ENCODE measurements around the gene MEF2B.

MEF2B gene

GRCh38 chr19:19165396-19165795 lies 4.7 kb downstream of the MEF2B start:
- ATAC-seq (ENCODE audit: insufficient read depth, low read depth) (no peak), DNase-seq (no peak)
- Histone ChIP-seq H4K20me1 (ENCODE audit: insufficient read depth, low read length) (no peaks in the 10 kb centered on the region), H3K4me3 (ENCODE audit: low read depth in 1 of 2, low read length in 2 of 2) (no peak overlapping the region), H3K9ac (ENCODE audit: low read depth, low read length) (no peak overlapping the region), H3K27me3 (ENCODE audit: insufficient read depth, low read length, poor library complexity) (no peaks in the 10 kb centered on the region), H2AFZ (ENCODE audit: low read depth, low read length) (no peak overlapping the region), H3K4me1 (ENCODE audit: insufficient read depth, low read length) (no peaks in the 10 kb centered on the region), H3K36me3 (ENCODE audit: insufficient read depth, low read length) (no peaks in the 10 kb centered on the region), H3K9me3 (ENCODE audit: insufficient read depth, low read length, severe bottlenecking) (no peaks in the 10 kb centered on the region), H3K4me2 (ENCODE audit: insufficient read depth, low read length) (no peak overlapping the region), H3K79me2 (ENCODE audit: insufficient read depth, low read length) (no peaks in the 10 kb centered on the region), H3K27ac (ENCODE audit: low read length) (no peak overlapping the region)
- TF ChIP-seq EZH2 (IDR thresholded peaks at IDR 0.05; ENCODE audit: borderline replicate concordance, low read depth, low read length, severe bottlenecking): no peak
- no peak for TF ChIP-seq CTCF (IDR thresholded peaks at IDR 0.05; ENCODE audit: borderline replicate concordance, extremely low read depth, low read length, poor library complexity, severe bottlenecking)

GRCh38 chr19:19162495-19162894 lies 7.6 kb downstream of the MEF2B start:
- H4K20me1 ChIP-seq (ENCODE audit: insufficient read depth, low read length): no peaks in the 10 kb centered on the region
- H3K9me3 ChIP-seq (ENCODE audit: insufficient read depth, low read length, severe bottlenecking): no peaks in the 10 kb centered on the region
- H2AFZ ChIP-seq (ENCODE audit: low read depth, low read length): no peak overlapping the region
- TF ChIP-seq EZH2 (IDR thresholded peaks at IDR 0.05; ENCODE audit: borderline replicate concordance, low read depth, low read length, severe bottlenecking) (no peak), CTCF (IDR thresholded peaks at IDR 0.05; ENCODE audit: borderline replicate concordance, extremely low read depth, low read length, poor library complexity, severe bottlenecking) (no peak)
- no peak for ATAC-seq (ENCODE audit: insufficient read depth, low read depth)
- H3K36me3 ChIP-seq (ENCODE audit: insufficient read depth, low read length): peaks cover 4% of the 10 kb centered on the region
- H3K9ac ChIP-seq (ENCODE audit: low read depth, low read length): no peak overlapping the region
- no peak overlapping the region for H3K4me3 ChIP-seq (ENCODE audit: low read depth in 1 of 2, low read length in 2 of 2)
- H3K27ac ChIP-seq (ENCODE audit: low read length): no peak overlapping the region
- H3K4me2 ChIP-seq (ENCODE audit: insufficient read depth, low read length): no peak overlapping the region
- H3K79me2 ChIP-seq (ENCODE audit: insufficient read depth, low read length): no peaks in the 10 kb centered on the region
- DNase-seq: no peak
- no peaks in the 10 kb centered on the region for H3K27me3 ChIP-seq (ENCODE audit: insufficient read depth, low read length, poor library complexity)
- H3K4me1 ChIP-seq (ENCODE audit: insufficient read depth, low read length): no peaks in the 10 kb centered on the region

- Histone ChIP-seq H3K4me3 (ENCODE audit: low read depth in 1 of 2, low read length in 2 of 2) (no peak overlapping the region), H3K36me3 (ENCODE audit: insufficient read depth, low read length) (peaks cover 14% of the 10 kb centered on the region), H3K27ac (ENCODE audit: low read length) (no peak overlapping the region; the same call in 1 of the 2 replicates), H4K20me1 (ENCODE audit: insufficient read depth, low read length) (no peaks in the 10 kb centered on the region), H2AFZ (ENCODE audit: low read depth, low read length) (no peak overlapping the region), H3K79me2 (ENCODE audit: insufficient read depth, low read length) (no peaks in the 10 kb centered on the region), H3K4me1 (ENCODE audit: insufficient read depth, low read length) (no peaks in the 10 kb centered on the region), H3K9me3 (ENCODE audit: insufficient read depth, low read length, severe bottlenecking) (no peaks in the 10 kb centered on the region), H3K4me2 (ENCODE audit: insufficient read depth, low read length) (no peak overlapping the region), H3K9ac (ENCODE audit: low read depth, low read length) (no peak overlapping the region), H3K27me3 (ENCODE audit: insufficient read depth, low read length, poor library complexity) (no peaks in the 10 kb centered on the region)
- peak; percentile 24 for DNase-seq
- ATAC-seq (ENCODE audit: insufficient read depth, low read depth): no peak; the same call in 2 of the 3 replicates
- TF ChIP-seq CTCF (IDR thresholded peaks at IDR 0.05; ENCODE audit: borderline replicate concordance, extremely low read depth, low read length, poor library complexity, severe bottlenecking): no peak
These were observed 9.5 kb downstream of the MEF2B start for GRCh38 chr19:19160461-19161035.

GRCh38 chr19:19159534-19159933 lies 10.5 kb downstream of the MEF2B start:
- H3K4me2 ChIP-seq (ENCODE audit: insufficient read depth, low read length): no peak overlapping the region
- H3K36me3 ChIP-seq (ENCODE audit: insufficient read depth, low read length): peaks cover 14% of the 10 kb centered on the region

More at GRCh38 chr19:19159534-19159933, 10.5 kb downstream of the MEF2B start:
- H3K4me3 ChIP-seq (ENCODE audit: low read depth in 1 of 2, low read length in 2 of 2): no peak overlapping the region
- no peaks in the 10 kb centered on the region for H3K9me3 ChIP-seq (ENCODE audit: insufficient read depth, low read length, severe bottlenecking)
- H3K27me3 ChIP-seq (ENCODE audit: insufficient read depth, low read length, poor library complexity): no peaks in the 10 kb centered on the region
- TF ChIP-seq EZH2 (IDR thresholded peaks at IDR 0.05; ENCODE audit: borderline replicate concordance, low read depth, low read length, severe bottlenecking) (no peak), CTCF (IDR thresholded peaks at IDR 0.05; ENCODE audit: borderline replicate concordance, extremely low read depth, low read length, poor library complexity, severe bottlenecking) (no peak)
- no peak overlapping the region for H3K27ac ChIP-seq (ENCODE audit: low read length)
- H3K4me1 ChIP-seq (ENCODE audit: insufficient read depth, low read length): no peaks in the 10 kb centered on the region
- no peaks in the 10 kb centered on the region for H4K20me1 ChIP-seq (ENCODE audit: insufficient read depth, low read length)
- H3K79me2 ChIP-seq (ENCODE audit: insufficient read depth, low read length): no peaks in the 10 kb centered on the region
- DNase-seq (no peak), ATAC-seq (ENCODE audit: insufficient read depth, low read depth) (no peak)
- no peak overlapping the region for H3K9ac ChIP-seq (ENCODE audit: low read depth, low read length)
- H2AFZ ChIP-seq (ENCODE audit: low read depth, low read length): no peak overlapping the region
